K562 (cell line): Measurements from ENCODE around the gene TRIM26. TPM values are rescaled to one million over a fixed set of nuclear protein-coding genes. Genes with fewer than 3 reads are reported as not detected.

Experiments used
- ATAC-seq: fragments of 200-7000 bp; cut with Tn5 transposase; 3 replicates; pipeline ENCODE4 v1.9.1; 2020; ENCODE audit warnings: moderate library complexity
- BruUV-seq: library from RNA; stranded (reverse); fragments of 400-500 nt; replicated peaks from 2 replicates; lab custom pipeline; 2021; lab: Mats Ljungman, UMichigan
- CTCF ChIA-PET: fragments of 300-600 bp; formaldehyde crosslinking; extraction: SDS; loops from one replicate; lab custom pipeline; 2021; ENCODE audit warnings: low intra/inter-chr PET ratio; lab: Yijun Ruan, JAX
- POLR2A ChIA-PET: fragments of 300-600, 350-650 bp; sonication (Branson Sonifier 250); formaldehyde crosslinking; extraction: SDS; loops from one replicate; lab custom pipeline; 2021; ENCODE audit warnings: antibody characterized with exemption, inconsistent platforms; lab: Yijun Ruan, JAX
- DNase-seq, 4 experiments: peaks; one replicate each; pipeline versions ENCODE4 v3.0.0 to v3.0.0-alpha.2; 2011 to 2018; ENCODE audit warnings: low spot score in 3 of 4, mixed read lengths in 3 of 4; ENCODE audit errors: extremely low read depth in 1 of 4
- FAIRE-seq: peaks from 2 replicates; lab custom pipeline; 2011; peaks lifted over from hg19 to GRCh38; lab: Jason Lieb, UNC
- H2AFZ ChIP-seq: 2 replicates; pipeline ENCODE4 v1.6.0; 2011; ENCODE audit warnings: low read depth, low read length, control low read depth, inconsistent platforms
- H3K27ac ChIP-seq: fragments of 200-600 bp; 3 replicates; pipeline ENCODE4 v1.8.0; 2011; ENCODE audit warnings: low read depth, mild to moderate bottlenecking, control low read depth, inconsistent platforms, low read length, moderate library complexity, mixed read lengths; ENCODE audit errors: extremely low read depth
- H3K27me3 ChIP-seq, 2 experiments: fragments of 300-600 bp in 1 of 2; 2 replicates in 1 of 2; 3 replicates in 1 of 2; pipeline versions ENCODE4 v1.6.0 to v1.8.0; 2011; ENCODE audit warnings: inconsistent platforms in 2 of 2, low read length in 2 of 2, mild to moderate bottlenecking in 1 of 2, mixed read lengths in 1 of 2, moderate library complexity in 1 of 2; ENCODE audit not compliant: control insufficient read depth in 2 of 2, insufficient read depth in 2 of 2
- H3K36me3 ChIP-seq: fragments of 300-600 bp; 3 replicates; pipeline ENCODE4 v1.8.0; 2011; ENCODE audit warnings: mild to moderate bottlenecking, low read length, inconsistent platforms; ENCODE audit not compliant: control insufficient read depth, insufficient read depth
- H3K4me1 ChIP-seq, 2 experiments: fragments of 200-600 bp in 1 of 2; replicated peaks in 1 of 2; 2 replicates in 1 of 2; 3 replicates in 1 of 2; pipeline versions ENCODE4 v1.5.1 to v1.8.0; 2011; ENCODE audit warnings: inconsistent platforms in 2 of 2, low read length in 2 of 2, mild to moderate bottlenecking in 1 of 2, mixed read lengths in 1 of 2, moderate library complexity in 1 of 2; ENCODE audit not compliant: control insufficient read depth in 2 of 2, insufficient read depth in 2 of 2
- H3K4me2 ChIP-seq: 2 replicates; pipeline ENCODE4 v1.6.1; 2011; ENCODE audit warnings: low read length, control low read depth, inconsistent platforms, mixed read lengths; ENCODE audit not compliant: insufficient read depth
- H3K4me3 ChIP-seq: fragments of 200-600 bp; sonication (generic), shearing (Covaris generic); 2 replicates; pipeline ENCODE4 v1.5.1; 2016; ENCODE audit warnings: control low read depth, inconsistent platforms
- H3K79me2 ChIP-seq: fragments of 200-600 bp; 3 replicates; pipeline ENCODE4 v1.8.0; 2011; ENCODE audit warnings: low read length, inconsistent platforms; ENCODE audit not compliant: control insufficient read depth, insufficient read depth
- H3K9ac ChIP-seq, 2 experiments: 2 replicates each; pipeline versions ENCODE4 v1.6.0 to v1.6.1; 2011; ENCODE audit warnings: low read depth in 2 of 2, low read length in 2 of 2, control low read depth in 1 of 2, inconsistent platforms in 1 of 2, mild to moderate bottlenecking in 1 of 2, mixed read lengths in 1 of 2; ENCODE audit not compliant: insufficient read depth in 1 of 2
- H3K9me1 ChIP-seq: one replicate; pipeline ENCODE4 v1.6.0; 2011; ENCODE audit warnings: inconsistent platforms, mild to moderate bottlenecking, low read length, moderate library complexity; ENCODE audit not compliant: control insufficient read depth, insufficient read depth
- H3K9me3 ChIP-seq: replicated peaks from 2 replicates; pipeline ENCODE4 v1.5.1; 2011; ENCODE audit warnings: low read depth, low read length, inconsistent platforms; ENCODE audit not compliant: control insufficient read depth, insufficient read depth
- H4K20me1 ChIP-seq: replicated peaks from 2 replicates; pipeline ENCODE4 v1.6.1; 2011; ENCODE audit warnings: low read length, inconsistent platforms, mixed read lengths; ENCODE audit not compliant: control insufficient read depth, insufficient read depth
- TAL1 ChIP-seq: fragments of 450-650 bp; IDR thresholded peaks from 2 replicates; pipeline ENCODE4 v1.6.1; 2016; ENCODE audit warnings: mild to moderate bottlenecking
- ZNF57 ChIP-seq: fragments of 450-650 bp; formaldehyde crosslinking; IDR thresholded peaks from 2 replicates; pipeline ENCODE4 v1.4.0; 2020; ENCODE audit warnings: mild to moderate bottlenecking, moderate library complexity
- ZNF695 ChIP-seq: fragments of 450-650 bp; formaldehyde crosslinking; IDR thresholded peaks from 2 replicates; pipeline ENCODE4 v1.4.0; 2020; ENCODE audit warnings: mild to moderate bottlenecking, moderate library complexity
- ZNF785 ChIP-seq: fragments of 250-450 bp; sonication (Bioruptor Pico); IDR thresholded peaks from 2 replicates; pipeline ENCODE4 v1.4.0; 2020; ENCODE audit warnings: mild to moderate bottlenecking
- WGBS: fragments of 100-300 bp; shearing (Covaris generic); methylation state at CpG from one replicate; pipeline ENCODE4 v1.1.6; 2016; ENCODE audit warnings: low coverage, mixed read lengths; ENCODE audit not compliant: insufficient coverage; ENCODE audit errors: missing lambda C conversion rate; 5-methylcytosine and 5-hydroxymethylcytosine counted together
- in situ Hi-C: fragments of 300-500 bp; cut with MboI; formaldehyde crosslinking; loops from 4 replicates; pipeline ENCODE4 v1.15.0; 2018; ENCODE audit warnings: inconsistent platforms, mixed read lengths
- intact Hi-C: fragments of 100-400 bp; cut with micrococcal nuclease; formaldehyde crosslinking; loops from 2 replicates; pipeline ENCODE4 v1.14.2; 2022
- polyA plus RNA-seq, 8 experiments: library from polyadenylated mRNA; depleted of rRNA in 4 of 8; stranded (reverse) in 5 of 8; unstranded in 3 of 8; fragments of >200 nt; fragmentation: Nextera tagmentation in 2 of 8; fragmentation: Illumina TruSeq in 1 of 8; extraction: Ambion mirVana in 2 of 8; extraction: Trizol in 1 of 8; gene quantifications; 2 replicates each; pipeline versions ENCODE4 v1.2.1 to v1.2.3, GENCODE V29; 2011 to 2014; ENCODE audit warnings: inconsistent platforms in 1 of 8, missing spikeins in 1 of 8
- total RNA-seq, 7 experiments: library from RNA; depleted of rRNA in 6 of 7; stranded (reverse); fragments of >200 nt in 6 of 7; fragmentation: Illumina TruSeq in 2 of 7; extraction: Trizol in 2 of 7; gene quantifications; 2 replicates each; pipeline versions ENCODE4 v1.2.1 to v1.2.3, GENCODE V29; 2011 to 2021; ENCODE audit warnings: low replicate concordance in 1 of 7
- TF ChIP-seq, protein P1 (sequence below): sonication (generic); formaldehyde crosslinking; IDR thresholded peaks from 2 replicates; pipeline ENCODE4 v1.5.0; 2020; ENCODE audit warnings: missing genetic modification reagents

TRIM26 gene
- total and polyA plus RNA-seq, 9 of the 15 experiments (the other 6 are each of a cell fraction or from before 2014, with no cell fraction given) = 0.80 to 5.0 (median 2.8) TPM

DNA sequence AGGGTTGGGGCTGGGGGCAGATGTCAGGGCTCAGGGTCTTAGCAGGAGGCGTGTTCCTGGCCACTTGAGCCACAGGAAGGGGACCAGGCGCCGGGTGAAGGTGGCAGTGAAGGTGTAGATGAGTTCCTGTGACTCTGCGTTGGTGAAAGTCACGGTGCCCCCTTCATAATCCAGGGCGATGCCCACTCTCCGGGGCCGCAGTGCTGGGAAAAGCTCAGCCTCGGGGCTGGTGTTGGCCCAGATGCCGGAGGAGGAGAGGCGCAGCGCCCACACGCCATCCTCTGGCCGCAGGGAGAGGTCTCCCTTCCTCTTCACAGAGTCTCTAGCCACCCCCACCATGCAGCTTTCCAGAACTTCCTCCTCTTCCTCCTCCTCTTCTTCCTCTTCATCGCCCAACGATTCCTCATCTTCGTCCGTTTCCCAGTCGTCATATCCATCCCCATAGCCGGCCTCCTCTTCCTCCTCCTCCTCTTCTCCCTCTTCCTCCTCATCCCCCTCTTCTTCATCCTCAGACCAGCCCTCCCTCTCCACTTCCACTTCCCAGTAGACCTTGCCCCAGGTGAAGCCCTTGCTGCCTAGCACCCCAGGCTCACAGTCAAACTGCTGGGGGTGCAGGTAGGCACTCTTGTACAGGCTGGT lies 27.2 kb downstream of the TRIM26 start:
- H3K4me1 ChIP-seq = no peaks in the 10 kb centered on the region
- no peaks in the 10 kb centered on the region for H3K9me3 ChIP-seq
- peaks cover 9 to 51% of the 10 kb centered on the region in 2 experiments; a peak in 3 of 5 replicates for H3K27me3 ChIP-seq
- no peak overlapping the region for H3K27ac ChIP-seq
- CTCF ChIA-PET = no interaction called here
- H2AFZ ChIP-seq = no peak overlapping the region
- FAIRE-seq (no peak), ATAC-seq (no peak), DNase-seq (no peak)
- H3K9me1 ChIP-seq = no peaks in the 10 kb centered on the region
- intact Hi-C loops = no loop called here
- no peaks in the 10 kb centered on the region for H3K79me2 ChIP-seq
- in situ Hi-C loops = no loop called here
- WGBS = 15% methylated on average over 16 of the region's 20 CpGs
- POLR2A ChIA-PET = no interaction called here
- H3K4me2 ChIP-seq = no peak overlapping the region
- H3K9ac ChIP-seq = no peak overlapping the region
- no peaks in the 10 kb centered on the region for H4K20me1 ChIP-seq
- H3K4me3 ChIP-seq = no peak overlapping the region
- H3K36me3 ChIP-seq = no peaks in the 10 kb centered on the region
- BruUV-seq = no TSS peak
- TF ChIP-seq ZNF695 (CRISPR knock-in tag) = no peak
- no peak for TF ChIP-seq ZNF785
- TF ChIP-seq TAL1 = no peak
- TF ChIP-seq, protein P1, sequence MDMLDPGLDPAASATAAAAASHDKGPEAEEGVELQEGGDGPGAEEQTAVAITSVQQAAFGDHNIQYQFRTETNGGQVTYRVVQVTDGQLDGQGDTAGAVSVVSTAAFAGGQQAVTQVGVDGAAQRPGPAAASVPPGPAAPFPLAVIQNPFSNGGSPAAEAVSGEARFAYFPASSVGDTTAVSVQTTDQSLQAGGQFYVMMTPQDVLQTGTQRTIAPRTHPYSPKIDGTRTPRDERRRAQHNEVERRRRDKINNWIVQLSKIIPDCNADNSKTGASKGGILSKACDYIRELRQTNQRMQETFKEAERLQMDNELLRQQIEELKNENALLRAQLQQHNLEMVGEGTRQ (CRISPR knock-in tag) = no peak
- TF ChIP-seq ZNF57 (CRISPR knock-in tag) = no peak
